GM12865 (cell line): ENCODE results near the gene GNAO1.

ENCODE experiments used
- DNase-seq: peaks from one replicate; pipeline ENCODE4 v3.0.0; 2010; ENCODE audit warnings: low read depth
- H3K4me3 ChIP-seq: 2 replicates; pipeline ENCODE4 v1.5.1; 2011; ENCODE audit warnings: mild to moderate bottlenecking, low read depth, low read length, control low read depth
- CTCF ChIP-seq: IDR thresholded peaks from 2 replicates; pipeline ENCODE4 v1.5.1; 2011; ENCODE audit warnings: low read length, control low read depth, low read depth, inconsistent platforms; ENCODE audit not compliant: insufficient read depth; ENCODE audit errors: missing control alignments

Gene GNAO1

GRCh38 chr16:56274369-56274768, 83.1 kb downstream of the GNAO1 start:
- no peak for TF ChIP-seq CTCF
- H3K4me3 ChIP-seq, result no peak overlapping the region
- DNase-seq, result no peak

GRCh38 chr16:56275076-56275475, 83.8 kb downstream of the GNAO1 start:
- H3K4me3 ChIP-seq, result no peak overlapping the region
- TF ChIP-seq CTCF, result no peak
- no peak for DNase-seq

GRCh38 chr16:56275801-56276200, 84.5 kb downstream of the GNAO1 start:
- no peak for DNase-seq
- no peak overlapping the region for H3K4me3 ChIP-seq
- no peak for TF ChIP-seq CTCF

GRCh38 chr16:56277075-56277474, 85.8 kb downstream of the GNAO1 start:
- no peak for DNase-seq
- TF ChIP-seq CTCF, result no peak
- no peak overlapping the region for H3K4me3 ChIP-seq

- no peak overlapping the region for H3K4me3 ChIP-seq
- DNase-seq, result no peak
- TF ChIP-seq CTCF, result no peak
These were observed 87.0 kb downstream of the GNAO1 start for GRCh38 chr16:56278196-56278855.

- DNase-seq, result peak; percentile 12
- TF ChIP-seq CTCF, result no peak
- no peak overlapping the region for H3K4me3 ChIP-seq
These were observed 87.8 kb downstream of the GNAO1 start for GRCh38 chr16:56279132-56279531.

- DNase-seq, result no peak
- H3K4me3 ChIP-seq, result no peak overlapping the region
- no peak for TF ChIP-seq CTCF
These were observed 88.6 kb downstream of the GNAO1 start for GRCh38 chr16:56279914-56280313.
